GM06990 (cell line): ENCODE measurements around the gene JARID2.
A peak's percentile ranks its signal among the peaks of the same experiment; 100 is the strongest.

Source experiments
- DNase-seq: peaks from one replicate; pipeline ENCODE4 v3.0.0-alpha.2; 2011; ENCODE audit not compliant: insufficient read length; ENCODE audit errors: extremely low read depth
- H3K27me3 ChIP-seq: replicated peaks from 2 replicates; pipeline ENCODE4 v1.6.0; 2011; ENCODE audit warnings: low read length; ENCODE audit not compliant: control insufficient read depth, insufficient read depth
- H3K36me3 ChIP-seq: 2 replicates; pipeline ENCODE4 v1.5.1; 2011; ENCODE audit warnings: low read length; ENCODE audit not compliant: control insufficient read depth, insufficient read depth
- H3K4me3 ChIP-seq: replicated peaks from 2 replicates; pipeline ENCODE4 v1.5.1; 2011; ENCODE audit warnings: low read depth, mild to moderate bottlenecking, control low read depth, low read length
- CTCF ChIP-seq: IDR thresholded peaks from 2 replicates; pipeline ENCODE4 v1.5.1; 2011; ENCODE audit warnings: low read length, control low read depth, mild to moderate bottlenecking, inconsistent platforms; ENCODE audit not compliant: insufficient read depth, poor library complexity, severe bottlenecking

Gene JARID2

GRCh38 chr6:15391500-15391899 lies 145.6 kb downstream of the JARID2 start:
- Histone ChIP-seq H3K27me3 (no peaks in the 10 kb centered on the region), H3K36me3 (no peaks in the 10 kb centered on the region), H3K4me3 (no peak overlapping the region)
- no peak for DNase-seq
- no peak for TF ChIP-seq CTCF

DNA sequence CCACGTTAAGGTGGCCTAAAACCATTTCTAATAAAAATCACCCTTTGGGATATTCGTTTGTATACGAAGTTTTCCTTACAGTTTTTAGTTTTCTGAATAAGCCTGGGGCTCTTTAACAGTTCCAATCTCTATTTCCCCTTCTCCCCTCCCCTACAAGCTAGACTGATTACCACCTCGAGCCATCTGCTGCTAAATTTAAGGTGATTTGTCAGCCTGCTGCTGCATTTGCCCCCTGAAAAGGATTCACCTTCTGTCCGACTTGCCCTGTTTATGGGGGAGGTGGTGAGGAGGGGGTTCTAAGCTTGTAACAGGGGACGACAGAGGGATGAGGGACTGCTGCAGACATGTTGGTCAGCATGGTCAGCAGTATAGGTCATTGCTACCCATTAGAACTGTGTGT lies 146.3 kb downstream of the JARID2 start:
- no peak for TF ChIP-seq CTCF
- Histone ChIP-seq H3K36me3 (no peaks in the 10 kb centered on the region), H3K27me3 (no peaks in the 10 kb centered on the region), H3K4me3 (no peak overlapping the region)
- DNase-seq: no peak

GRCh38 chr6:15393605-15394004 lies 147.7 kb downstream of the JARID2 start:
- TF ChIP-seq CTCF: no peak
- H3K4me3 ChIP-seq: no peak overlapping the region
- DNase-seq: no peak
- no peaks in the 10 kb centered on the region for H3K36me3 ChIP-seq
- no peaks in the 10 kb centered on the region for H3K27me3 ChIP-seq

- no peak for TF ChIP-seq CTCF
Observed at GRCh38 chr6:15395087-15395486, 149.2 kb downstream of the JARID2 start.

GRCh38 chr6:15396808-15397207 lies 150.9 kb downstream of the JARID2 start:
- TF ChIP-seq CTCF: no peak
- no peak for DNase-seq
- no peaks in the 10 kb centered on the region for H3K36me3 ChIP-seq
- no peaks in the 10 kb centered on the region for H3K27me3 ChIP-seq
- no peak overlapping the region for H3K4me3 ChIP-seq

More at GRCh38 chr6:15395087-15395486, 149.2 kb downstream of the JARID2 start:
- no peak for DNase-seq
- no peaks in the 10 kb centered on the region for H3K36me3 ChIP-seq
- no peak overlapping the region for H3K4me3 ChIP-seq
- no peaks in the 10 kb centered on the region for H3K27me3 ChIP-seq

DNA sequence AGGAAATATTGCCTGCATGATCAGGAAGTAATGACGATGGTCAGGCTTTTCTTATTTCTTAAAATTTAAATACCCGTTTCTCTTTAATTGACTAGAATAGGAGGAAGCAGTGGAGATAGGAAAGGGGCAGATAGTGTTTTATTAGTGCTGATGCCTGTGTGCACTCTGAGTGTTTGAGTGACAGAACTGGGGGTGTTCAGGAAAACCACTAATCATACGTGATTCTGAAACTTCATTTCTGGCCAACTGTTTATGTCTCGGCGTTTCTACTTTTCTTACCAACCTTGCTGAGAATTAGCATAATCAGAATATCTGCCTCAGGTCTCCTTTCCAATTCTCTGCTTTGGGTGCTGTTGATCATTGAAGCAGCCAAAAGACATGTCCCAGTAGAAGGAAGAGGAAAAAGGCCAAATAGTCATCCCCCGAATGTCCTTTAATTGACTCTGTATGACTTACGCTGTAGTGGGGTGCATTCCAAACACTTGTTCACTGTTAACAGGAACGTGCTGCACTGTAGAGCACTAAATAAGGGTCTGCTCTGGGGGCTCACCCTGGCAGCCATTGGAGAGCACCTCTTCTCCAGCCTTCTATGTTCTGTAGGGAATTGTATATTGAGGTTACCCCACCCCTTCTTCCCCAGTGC lies 152.9 kb downstream of the JARID2 start:
- DNase-seq: peak; percentile 31
- no peak for TF ChIP-seq CTCF
- Histone ChIP-seq H3K36me3 (no peaks in the 10 kb centered on the region), H3K4me3 (peak overlapping the region; percentile 34; the same call in 1 of the 2 replicates), H3K27me3 (no peaks in the 10 kb centered on the region)
